Measurements from ENCODE around the gene ODR4.
"Not testable (repeated sequence)": the region's sequence is repeated elsewhere in the genome, so short reads cannot be mapped to it uniquely, and the experiment has no call there.

DNA sequence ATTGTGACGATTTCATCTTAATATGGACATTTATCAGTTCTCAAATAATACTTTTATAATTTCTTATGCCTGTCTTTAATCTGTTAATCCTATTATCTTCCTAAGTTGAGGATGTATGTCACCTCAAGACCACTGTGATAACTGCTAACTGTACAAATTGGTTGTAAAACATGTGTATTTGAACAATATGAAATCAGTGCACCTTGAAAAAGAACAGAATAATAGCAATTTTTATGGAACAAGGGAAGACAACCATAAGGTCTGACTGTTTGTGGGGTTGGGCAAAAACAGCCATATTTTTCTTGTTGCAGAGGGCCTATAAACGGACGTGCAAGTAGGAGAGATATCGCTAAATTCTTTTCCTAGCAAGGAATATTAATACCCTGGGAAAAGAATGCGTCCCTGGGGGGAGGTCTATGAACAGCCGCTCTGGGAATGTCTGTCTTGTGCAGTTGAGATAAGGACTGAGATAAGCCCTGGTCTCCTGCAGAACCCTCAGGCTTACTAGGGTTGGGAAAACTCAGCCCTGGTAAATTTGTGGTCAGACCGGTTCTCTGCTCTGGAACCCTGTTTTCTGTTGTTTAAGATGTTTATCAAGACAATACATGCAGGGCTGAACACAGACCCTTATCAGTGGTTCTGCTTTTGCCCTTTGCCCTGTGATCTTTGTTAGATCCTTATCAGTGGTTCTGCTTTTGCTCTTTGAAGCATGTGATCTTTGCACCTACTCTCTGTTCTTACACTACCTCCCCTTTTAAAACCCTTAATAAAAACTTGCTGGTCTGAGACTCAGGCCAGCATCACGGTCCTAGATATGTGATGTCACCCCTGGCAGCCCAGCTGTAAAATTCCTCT, 27.6 kb upstream of the ODR4 start:
- TF ChIP-seq, protein P1, sequence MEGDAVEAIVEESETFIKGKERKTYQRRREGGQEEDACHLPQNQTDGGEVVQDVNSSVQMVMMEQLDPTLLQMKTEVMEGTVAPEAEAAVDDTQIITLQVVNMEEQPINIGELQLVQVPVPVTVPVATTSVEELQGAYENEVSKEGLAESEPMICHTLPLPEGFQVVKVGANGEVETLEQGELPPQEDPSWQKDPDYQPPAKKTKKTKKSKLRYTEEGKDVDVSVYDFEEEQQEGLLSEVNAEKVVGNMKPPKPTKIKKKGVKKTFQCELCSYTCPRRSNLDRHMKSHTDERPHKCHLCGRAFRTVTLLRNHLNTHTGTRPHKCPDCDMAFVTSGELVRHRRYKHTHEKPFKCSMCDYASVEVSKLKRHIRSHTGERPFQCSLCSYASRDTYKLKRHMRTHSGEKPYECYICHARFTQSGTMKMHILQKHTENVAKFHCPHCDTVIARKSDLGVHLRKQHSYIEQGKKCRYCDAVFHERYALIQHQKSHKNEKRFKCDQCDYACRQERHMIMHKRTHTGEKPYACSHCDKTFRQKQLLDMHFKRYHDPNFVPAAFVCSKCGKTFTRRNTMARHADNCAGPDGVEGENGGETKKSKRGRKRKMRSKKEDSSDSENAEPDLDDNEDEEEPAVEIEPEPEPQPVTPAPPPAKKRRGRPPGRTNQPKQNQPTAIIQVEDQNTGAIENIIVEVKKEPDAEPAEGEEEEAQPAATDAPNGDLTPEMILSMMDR (IDR thresholded peaks at IDR 0.05), result not testable (repeated sequence)
- not testable (repeated sequence) for TF ChIP-seq EP300, POLR2A, POLR2AphosphoS5 (IDR thresholded peaks at IDR 0.05)
